ENCODE data around the gene PFDN4.

- TF ChIP-seq, protein P1, sequence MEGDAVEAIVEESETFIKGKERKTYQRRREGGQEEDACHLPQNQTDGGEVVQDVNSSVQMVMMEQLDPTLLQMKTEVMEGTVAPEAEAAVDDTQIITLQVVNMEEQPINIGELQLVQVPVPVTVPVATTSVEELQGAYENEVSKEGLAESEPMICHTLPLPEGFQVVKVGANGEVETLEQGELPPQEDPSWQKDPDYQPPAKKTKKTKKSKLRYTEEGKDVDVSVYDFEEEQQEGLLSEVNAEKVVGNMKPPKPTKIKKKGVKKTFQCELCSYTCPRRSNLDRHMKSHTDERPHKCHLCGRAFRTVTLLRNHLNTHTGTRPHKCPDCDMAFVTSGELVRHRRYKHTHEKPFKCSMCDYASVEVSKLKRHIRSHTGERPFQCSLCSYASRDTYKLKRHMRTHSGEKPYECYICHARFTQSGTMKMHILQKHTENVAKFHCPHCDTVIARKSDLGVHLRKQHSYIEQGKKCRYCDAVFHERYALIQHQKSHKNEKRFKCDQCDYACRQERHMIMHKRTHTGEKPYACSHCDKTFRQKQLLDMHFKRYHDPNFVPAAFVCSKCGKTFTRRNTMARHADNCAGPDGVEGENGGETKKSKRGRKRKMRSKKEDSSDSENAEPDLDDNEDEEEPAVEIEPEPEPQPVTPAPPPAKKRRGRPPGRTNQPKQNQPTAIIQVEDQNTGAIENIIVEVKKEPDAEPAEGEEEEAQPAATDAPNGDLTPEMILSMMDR (IDR thresholded peaks at IDR 0.05): no peak
- TF ChIP-seq EZH2 (IDR thresholded peaks at IDR 0.05; ENCODE audit: borderline replicate concordance, insufficient read depth, low read depth, low read length, poor library complexity, severe bottlenecking): no peak
Measured at GRCh38 chr20:54190217-54190616, 17.7 kb upstream of the PFDN4 start.
